Measurements from ENCODE around the gene RB1.

DNA sequence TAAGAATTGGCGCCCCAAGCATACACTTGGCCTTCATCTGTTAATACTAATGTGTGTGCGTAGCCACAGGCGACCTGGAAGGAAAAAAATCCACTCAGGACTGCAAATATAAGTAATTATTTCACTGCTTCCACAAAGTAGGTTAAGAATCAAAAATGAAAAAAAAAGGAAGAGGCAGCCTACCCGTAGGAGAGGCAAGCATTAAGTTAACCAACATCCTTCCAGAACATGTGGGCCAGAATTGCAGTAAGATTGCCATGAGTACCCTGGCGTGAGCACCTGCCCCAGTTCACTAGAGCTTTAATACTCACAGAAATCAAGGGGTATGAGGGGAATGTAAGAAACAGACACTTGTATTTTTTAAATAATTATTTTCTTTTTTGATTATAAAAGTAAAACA, 207.1 kb downstream of the RB1 start:
- no peak for TF ChIP-seq EZH2phosphoT487 (IDR thresholded peaks at IDR 0.05; ENCODE audit: insufficient read depth, low read depth)
- no peak for TF ChIP-seq EZH2 (IDR thresholded peaks at IDR 0.05; ENCODE audit: insufficient read depth, poor library complexity, severe bottlenecking)
